Dedifferentiated amniotic fluid mesenchymal stem cell (primary cell): Measurements from ENCODE around the gene ASAP2.

Source experiments
- DNase-seq: peaks from one replicate; pipeline ENCODE4 v3.0.0-alpha.2; 2016; ENCODE audit errors: extremely low spot score

ASAP2 gene

DNA sequence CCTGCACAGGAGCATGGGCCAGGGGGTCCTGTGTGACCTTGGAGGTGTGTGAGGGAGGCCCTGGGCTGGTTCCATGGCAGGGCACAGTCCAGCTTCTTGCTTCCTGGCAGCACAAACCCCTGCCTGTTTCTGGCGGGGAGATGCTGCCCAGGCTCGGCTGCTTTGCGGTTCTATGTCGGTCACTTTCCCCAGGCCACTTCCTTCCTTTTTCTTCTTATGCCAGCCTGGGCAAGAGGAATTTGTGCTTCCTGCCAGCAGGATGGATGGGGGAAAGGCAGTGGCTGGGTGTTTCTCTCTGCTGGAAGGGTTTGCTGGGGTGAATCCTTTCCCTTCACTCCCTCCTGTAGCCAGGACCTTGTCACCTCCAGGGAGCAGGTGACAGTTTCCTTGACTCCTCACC, 24.3 kb downstream of the ASAP2 start:
- no peak for DNase-seq

- DNase-seq = no peak
Measured at GRCh38 chr2:9231291-9232165, 24.9 kb downstream of the ASAP2 start.

GRCh38 chr2:9232166-9232479, 25.5 kb downstream of the ASAP2 start:
- no peak for DNase-seq

- no peak for DNase-seq
Measured at GRCh38 chr2:9232886-9233285, 26.3 kb downstream of the ASAP2 start.

GRCh38 chr2:9234680-9235146, 28.1 kb downstream of the ASAP2 start:
- peak; percentile 49 for DNase-seq

DNA sequence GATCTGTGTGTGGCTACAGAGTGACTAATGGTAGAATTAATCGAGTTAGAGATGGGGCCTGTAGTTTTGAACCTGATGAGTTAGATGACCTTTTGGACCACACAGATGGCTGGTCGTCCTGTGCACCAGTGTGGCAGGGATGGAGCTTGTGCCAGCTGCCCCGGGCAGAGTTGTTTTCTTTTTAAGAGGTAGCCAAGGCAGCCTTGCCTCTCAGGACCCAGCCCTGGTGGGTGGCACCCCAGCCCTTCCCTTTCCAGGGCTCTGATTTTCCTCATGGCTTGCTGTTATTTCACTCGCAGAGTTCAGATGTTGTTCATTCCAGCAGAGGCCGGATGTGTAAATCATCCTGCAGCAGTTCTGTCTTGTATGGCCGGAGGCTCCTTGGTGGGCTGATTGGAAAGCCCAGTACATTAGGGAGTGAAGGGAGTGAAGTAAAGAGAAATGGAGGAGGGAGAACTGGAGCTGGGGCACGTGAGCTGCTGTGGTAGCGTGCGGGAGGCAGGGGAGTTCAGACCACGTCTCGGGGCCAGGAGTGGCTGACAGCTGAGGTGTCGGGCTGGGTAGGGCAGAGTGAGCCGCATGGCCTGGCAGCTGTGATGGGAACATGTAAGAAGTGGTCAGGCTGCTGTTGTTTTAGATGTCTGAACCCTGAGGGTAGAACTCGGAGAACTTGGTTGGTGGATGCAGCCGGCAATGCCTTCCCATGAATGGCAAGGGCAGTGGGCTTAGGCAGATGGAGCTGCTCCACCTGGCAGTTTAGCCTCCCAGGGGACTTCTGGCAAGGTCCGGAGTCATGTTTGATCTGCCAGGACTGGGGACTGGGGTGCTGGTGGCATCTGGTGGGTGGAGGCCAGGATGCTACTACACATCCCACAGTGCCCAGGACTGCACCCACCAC, 28.8 kb downstream of the ASAP2 start:
- peak; percentile 26 for DNase-seq

DNA sequence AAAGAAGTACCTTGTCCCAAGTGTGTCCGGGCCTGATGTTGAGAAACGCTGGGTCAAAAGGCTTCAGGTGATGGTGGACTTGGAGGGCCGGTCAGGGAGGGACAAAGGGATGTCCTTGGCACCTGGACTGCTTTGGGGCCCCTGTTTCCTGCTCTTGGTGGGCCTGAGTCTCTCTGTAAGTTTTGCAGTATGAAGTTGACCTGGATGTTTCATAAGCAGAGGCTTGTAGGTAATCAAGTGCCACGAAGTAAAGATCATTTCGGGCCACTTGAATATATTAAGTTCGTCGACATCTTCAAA, 29.4 kb downstream of the ASAP2 start:
- DNase-seq = no peak

- DNase-seq = no peak
Measured at GRCh38 chr2:9236867-9237266, 30.3 kb downstream of the ASAP2 start.

DNA sequence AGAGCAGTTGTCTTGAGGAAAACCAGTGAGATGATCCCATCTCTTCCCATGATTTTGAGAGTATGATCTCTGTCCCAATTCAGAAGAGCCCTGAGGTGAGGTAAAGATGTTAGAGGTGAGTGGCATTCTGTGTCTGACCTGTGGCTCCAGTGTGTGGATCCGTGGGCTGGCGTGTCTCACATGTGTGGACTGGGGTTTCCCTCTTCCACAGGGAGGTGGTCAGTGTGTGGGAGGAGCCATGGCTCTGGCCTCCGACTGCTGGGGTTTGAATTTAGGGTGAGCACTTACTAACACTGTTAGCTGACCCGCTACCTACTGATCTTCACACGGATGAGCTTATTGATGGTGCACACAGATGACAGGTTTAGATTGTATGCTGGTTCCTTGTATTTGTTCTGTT, 31.2 kb downstream of the ASAP2 start:
- DNase-seq = no peak

DNA sequence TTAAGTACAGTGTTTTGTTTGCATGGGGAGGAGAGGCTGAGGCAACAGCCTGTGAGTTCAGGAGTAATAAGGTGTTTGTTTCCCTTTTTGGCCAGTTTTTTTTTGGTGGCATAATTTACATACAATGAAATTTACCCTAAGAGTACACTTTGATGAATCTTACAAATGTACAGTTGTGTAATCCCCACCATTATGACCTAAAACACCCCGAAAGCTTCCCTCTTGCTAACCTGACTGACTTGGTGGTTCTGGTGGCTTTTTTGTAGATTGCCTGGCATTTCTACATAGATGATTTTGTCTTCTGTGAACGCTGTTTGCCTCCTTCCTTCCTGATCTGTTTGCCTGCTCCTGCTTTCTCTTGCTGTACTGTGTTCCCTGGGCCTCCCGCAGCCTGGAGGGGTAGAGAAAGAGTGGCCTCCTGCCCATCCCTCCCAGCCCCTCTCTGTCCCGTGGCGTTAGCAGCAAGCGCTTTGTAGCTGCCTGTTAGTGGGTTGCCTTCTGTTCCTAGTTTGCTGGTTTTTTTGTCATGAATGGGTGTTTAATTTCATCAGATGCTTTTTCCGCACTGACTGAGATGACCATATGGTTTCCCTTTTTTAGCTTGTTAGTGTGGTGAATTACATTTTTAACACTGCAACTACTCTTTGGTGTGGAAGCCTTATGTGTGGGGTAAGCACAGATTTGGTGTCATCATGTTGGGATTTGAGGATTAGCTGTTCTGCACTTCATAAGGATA, 32.1 kb downstream of the ASAP2 start:
- DNase-seq = no peak

DNA sequence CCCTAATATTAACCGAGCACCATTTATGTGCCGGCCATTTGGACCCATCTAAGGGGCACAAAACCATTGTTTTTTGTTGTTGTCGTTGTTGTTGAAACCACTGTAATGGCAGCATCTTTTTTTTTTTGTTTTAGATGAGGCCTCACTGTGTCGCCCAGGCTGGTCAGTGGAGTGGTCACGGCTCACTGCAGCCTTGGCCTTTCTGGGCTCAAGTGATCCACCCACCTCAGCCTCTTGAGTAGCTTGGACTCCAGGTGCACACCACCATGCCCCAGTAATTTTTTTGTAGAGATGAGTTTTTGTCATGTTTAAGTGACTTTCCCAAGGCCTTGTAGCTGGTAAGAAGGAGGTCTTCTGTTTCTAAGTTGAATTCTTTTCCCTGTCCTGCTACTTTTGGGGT, 33.0 kb downstream of the ASAP2 start:
- DNase-seq = no peak

DNA sequence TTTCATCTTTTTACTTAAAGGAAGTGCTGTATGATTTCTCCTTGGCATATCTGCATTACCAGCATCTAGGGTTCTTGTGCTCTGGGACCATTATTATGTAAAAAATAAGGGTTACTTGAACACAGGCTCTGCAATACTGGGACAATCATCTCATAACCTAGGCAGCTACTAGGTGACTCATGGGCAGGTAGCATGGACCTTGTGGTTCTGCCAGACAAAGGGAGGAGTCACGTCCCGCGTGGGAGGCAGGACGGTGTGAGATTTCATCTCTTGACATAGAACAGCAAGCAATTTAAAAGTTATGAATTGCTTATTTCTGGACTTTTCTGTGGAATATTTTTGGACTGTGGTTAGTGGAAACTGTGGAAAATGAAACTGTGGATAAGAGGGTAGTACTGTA, 34.1 kb downstream of the ASAP2 start:
- DNase-seq = no peak

DNA sequence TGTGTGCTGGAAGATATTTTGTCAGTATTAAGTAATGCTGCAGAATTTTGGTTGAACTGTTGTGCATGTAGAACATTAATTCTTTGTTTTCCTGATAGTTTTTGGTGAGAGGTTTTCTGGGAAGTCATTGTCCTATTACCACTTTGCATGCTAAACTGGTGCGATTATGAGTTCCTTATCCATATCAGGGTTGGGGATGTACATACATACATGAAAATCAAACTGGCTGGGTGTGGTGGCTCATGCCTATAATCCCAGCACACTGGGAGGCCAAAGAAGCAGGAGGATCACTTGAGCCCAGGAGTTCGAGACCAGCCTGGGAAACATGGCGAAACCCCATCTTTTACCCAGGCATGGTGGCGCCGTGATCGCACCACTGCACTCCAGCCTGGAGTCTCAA, 34.6 kb downstream of the ASAP2 start:
- DNase-seq = no peak

- DNase-seq = no peak
Measured at GRCh38 chr2:9243357-9243756, 36.7 kb downstream of the ASAP2 start.

DNA sequence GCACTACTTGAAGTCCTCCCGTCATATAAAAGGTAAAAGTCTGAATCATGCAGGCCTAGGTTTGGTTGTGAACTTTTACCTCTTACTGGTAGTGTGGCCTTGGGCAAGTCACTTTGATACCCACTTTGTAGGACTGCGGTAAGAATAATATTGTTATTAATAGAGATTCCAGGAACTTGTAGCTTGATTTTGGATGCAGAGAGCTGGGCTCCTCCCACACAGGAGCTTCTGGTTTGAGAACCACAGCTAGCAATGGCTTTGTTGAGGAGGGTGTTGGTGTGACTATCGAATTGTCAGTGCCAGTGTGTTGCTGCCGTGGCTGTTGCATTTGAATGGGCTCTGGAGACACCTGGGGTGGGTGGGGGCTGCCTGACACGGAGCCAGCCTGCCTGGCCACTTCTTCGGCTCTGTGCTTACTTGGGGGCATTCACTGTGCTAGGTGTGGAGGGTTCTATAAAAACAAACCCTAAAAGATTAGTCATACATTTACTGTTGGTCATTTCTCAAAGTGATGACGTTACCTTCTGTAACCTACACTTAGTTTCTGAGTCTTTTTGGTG, 38.5 kb downstream of the ASAP2 start:
- no peak for DNase-seq

DNA sequence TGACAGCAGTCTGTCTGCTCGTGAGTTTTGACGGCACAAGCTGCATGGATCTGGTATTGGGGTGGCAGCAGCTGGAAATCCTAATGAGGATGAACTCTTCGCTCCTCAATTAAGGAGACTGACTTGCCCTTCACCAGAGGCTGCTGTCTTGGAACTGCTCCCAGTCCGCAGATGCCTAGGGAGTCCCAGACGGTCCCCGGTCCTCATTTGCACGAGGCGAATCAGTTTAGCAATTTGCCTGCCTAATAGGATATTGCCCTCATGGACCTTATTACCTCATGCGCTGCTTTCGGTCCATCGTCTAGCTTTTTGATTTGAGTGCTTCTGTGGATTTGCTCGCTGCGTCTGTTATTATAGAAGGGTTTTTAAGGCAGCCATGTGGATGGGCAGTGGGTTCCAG, 40.6 kb downstream of the ASAP2 start:
- no peak for DNase-seq

- no peak for DNase-seq
Measured at GRCh38 chr2:9247786-9248185, 41.2 kb downstream of the ASAP2 start.

GRCh38 chr2:9248363-9248762, 41.8 kb downstream of the ASAP2 start:
- no peak for DNase-seq

GRCh38 chr2:9249020-9249800, 42.6 kb downstream of the ASAP2 start:
- peak; percentile 55 for DNase-seq

DNA sequence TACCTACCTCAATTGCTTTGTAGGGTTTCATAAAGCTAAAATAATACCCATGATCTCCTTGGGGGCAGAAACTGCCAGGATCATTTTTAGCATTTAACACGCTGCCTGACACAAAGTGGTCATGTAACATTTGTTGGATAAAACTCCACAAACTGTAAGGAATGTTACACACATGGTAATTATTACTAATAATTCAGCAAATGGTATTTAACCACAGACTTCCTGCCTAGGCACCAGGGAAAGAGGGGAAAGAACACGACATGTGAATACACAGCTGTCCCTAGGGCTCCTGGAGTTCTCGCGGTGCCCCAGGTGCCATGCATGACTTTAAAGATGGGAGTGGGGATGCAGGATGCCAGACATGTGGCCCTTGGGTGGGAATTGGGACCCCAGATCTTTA, 43.5 kb downstream of the ASAP2 start:
- no peak for DNase-seq

DNA sequence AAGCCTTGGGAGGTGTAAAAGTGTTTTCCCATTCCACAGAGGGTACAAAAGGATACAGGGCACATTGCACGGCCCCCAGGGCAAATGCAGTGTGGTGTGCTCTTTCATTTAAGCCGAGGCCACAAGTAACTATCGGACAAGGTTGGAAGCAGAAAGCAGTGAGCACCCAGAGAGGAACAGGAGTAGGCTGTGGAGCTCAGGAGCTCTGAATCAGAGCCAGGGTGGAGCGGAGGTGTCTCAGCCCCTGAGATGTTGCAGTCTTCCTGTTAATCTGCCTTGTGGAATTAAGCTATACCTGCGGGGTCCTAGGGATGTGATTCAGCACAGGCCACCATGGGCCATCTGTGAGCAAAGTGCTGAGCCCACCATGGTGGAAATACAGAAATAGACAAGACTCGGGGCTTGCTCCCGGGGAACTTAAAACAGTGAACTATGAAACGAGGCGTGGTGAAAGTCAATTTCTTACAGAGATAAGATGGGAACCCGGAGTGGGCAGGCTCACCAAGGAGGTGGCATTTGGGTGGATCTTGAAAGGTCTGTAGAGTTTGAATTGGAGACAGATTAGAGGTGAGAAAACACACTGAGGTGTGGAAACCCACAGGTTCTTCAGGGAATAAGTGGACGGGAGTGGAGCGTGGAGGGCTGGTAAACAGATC, 44.0 kb downstream of the ASAP2 start:
- no peak for DNase-seq
